ENCODE measurements around the gene SH3TC2. TPM values are rescaled to one million over a fixed set of nuclear protein-coding genes. Genes with fewer than 3 reads are reported as not detected.

Gene SH3TC2
- total and polyA plus RNA-seq, 7 donors = 0.18 to 1.9 (median 0.60) TPM

DNA sequence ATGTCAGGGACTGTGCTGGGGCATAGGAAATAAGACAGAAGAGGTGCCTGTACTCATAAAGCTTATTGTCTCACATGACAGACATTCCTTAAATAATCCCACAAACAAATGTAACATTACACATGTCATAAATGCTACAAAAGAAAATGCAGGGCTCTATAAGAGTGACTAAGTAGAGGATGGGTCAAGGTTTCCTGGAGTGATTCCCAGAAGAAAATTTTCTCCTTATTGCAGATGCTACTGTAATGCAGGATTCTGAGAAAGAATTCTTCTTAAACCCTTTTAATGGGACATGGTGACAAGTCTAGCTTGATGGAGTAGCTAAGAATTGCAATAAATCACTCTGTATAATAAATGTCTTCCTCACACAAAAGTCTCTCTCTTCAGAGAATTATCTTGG is 55.7 kb downstream of the SH3TC2 start:
- H3K36me3 ChIP-seq (ENCODE audit: insufficient read depth in 1 of 2, low read depth in 1 of 2) = no peaks in the 10 kb centered on the region
- TF ChIP-seq, protein P1, sequence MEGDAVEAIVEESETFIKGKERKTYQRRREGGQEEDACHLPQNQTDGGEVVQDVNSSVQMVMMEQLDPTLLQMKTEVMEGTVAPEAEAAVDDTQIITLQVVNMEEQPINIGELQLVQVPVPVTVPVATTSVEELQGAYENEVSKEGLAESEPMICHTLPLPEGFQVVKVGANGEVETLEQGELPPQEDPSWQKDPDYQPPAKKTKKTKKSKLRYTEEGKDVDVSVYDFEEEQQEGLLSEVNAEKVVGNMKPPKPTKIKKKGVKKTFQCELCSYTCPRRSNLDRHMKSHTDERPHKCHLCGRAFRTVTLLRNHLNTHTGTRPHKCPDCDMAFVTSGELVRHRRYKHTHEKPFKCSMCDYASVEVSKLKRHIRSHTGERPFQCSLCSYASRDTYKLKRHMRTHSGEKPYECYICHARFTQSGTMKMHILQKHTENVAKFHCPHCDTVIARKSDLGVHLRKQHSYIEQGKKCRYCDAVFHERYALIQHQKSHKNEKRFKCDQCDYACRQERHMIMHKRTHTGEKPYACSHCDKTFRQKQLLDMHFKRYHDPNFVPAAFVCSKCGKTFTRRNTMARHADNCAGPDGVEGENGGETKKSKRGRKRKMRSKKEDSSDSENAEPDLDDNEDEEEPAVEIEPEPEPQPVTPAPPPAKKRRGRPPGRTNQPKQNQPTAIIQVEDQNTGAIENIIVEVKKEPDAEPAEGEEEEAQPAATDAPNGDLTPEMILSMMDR (IDR thresholded peaks at IDR 0.05) = no peak
- no peak for ATAC-seq
- H3K27me3 ChIP-seq (ENCODE audit: insufficient read depth in 3 of 3, low read length in 2 of 3) = no peaks in the 10 kb centered on the region
- intact Hi-C loops (cut with DNase I) = loop anchor here in 1 of 2 donors (10.0 kb wide), 1 partner anchor 272 kb away; no protein-coding TSS in a partner anchor
- H3K4me3 ChIP-seq = no peak overlapping the region
- DNase-seq = no peak
- H3K4me1 ChIP-seq = peaks cover 7% of the 10 kb centered on the region
- no peaks in the 10 kb centered on the region for H3K9me3 ChIP-seq
- no peak overlapping the region for H3K27ac ChIP-seq

- H3K4me1 ChIP-seq = peaks cover 13% of the 10 kb centered on the region
- no peak overlapping the region for H3K27ac ChIP-seq
- H3K4me3 ChIP-seq = no peak overlapping the region
- H3K9me3 ChIP-seq = no peaks in the 10 kb centered on the region
- H3K36me3 ChIP-seq (ENCODE audit: insufficient read depth in 1 of 2, low read depth in 1 of 2) = no peaks in the 10 kb centered on the region
- no peaks in the 10 kb centered on the region for H3K27me3 ChIP-seq (ENCODE audit: insufficient read depth in 3 of 3, low read length in 2 of 3)
- intact Hi-C loops (cut with DNase I) = loop anchor here in 1 of 2 donors (10.0 kb wide), 1 partner anchor 272 kb away; no protein-coding TSS in a partner anchor
- TF ChIP-seq, protein P1 (IDR thresholded peaks at IDR 0.05) = no peak
- 87 to 100% (median 94%) methylated on average over 1 of the region's 1 CpG for WGBS, 3 donors
- no peak for ATAC-seq
- DNase-seq = no peak
Observed at GRCh38 chr5:149006426-149006825, 56.4 kb downstream of the SH3TC2 start.

DNA sequence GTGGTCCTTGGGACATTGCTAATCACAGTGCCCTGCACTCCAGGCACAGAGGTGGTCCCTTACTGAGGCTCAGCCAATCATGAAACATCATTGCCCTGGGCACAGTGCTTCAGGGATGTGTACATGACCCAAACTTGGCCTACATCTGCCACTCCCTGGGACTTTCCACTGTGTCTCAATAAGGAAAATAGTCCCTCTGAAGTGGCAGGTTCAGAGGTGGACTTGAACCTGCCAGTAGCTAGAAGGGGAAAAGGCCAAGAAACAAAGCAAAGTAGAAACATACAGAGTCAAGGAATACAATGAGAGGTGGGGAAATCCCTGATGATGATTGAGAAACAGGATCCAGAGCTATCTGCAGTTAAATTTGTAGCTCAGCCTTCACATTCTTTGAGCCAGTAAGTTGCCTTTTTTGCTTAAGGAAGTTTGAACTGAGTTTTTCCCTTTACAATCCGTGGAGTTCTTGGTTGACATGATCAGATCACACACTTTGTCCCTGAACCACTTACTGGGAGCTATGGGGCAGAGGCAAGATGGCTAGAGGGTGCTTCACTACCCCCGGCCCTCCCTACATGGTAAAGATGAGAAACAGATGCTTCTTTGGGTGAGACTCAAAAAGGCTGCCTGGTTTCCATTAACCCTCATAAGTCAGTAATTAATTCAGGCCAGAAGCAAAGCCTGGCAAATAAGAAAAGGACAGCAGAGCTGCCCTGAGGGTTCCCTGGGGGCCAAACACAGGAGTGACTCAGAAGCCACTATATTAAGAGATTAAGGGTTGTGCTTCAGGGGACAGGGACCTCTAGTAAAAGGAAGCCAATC is 57.6 kb downstream of the SH3TC2 start:
- DNase-seq = no peak
- Histone ChIP-seq H3K4me1 (peaks cover 22% of the 10 kb centered on the region), H3K27me3 (ENCODE audit: insufficient read depth in 3 of 3, low read length in 2 of 3) (no peaks in the 10 kb centered on the region), H3K27ac (no peak overlapping the region), H3K9me3 (no peaks in the 10 kb centered on the region), H3K36me3 (ENCODE audit: insufficient read depth in 1 of 2, low read depth in 1 of 2) (no peaks in the 10 kb centered on the region), H3K4me3 (no peak overlapping the region)
- intact Hi-C loops (cut with DNase I) = loop anchor here in 1 of 2 donors (10.0 kb wide), 1 partner anchor 270 kb away; no protein-coding TSS in a partner anchor
- ATAC-seq = no peak
- TF ChIP-seq, protein P1 (IDR thresholded peaks at IDR 0.05) = no peak
- 47 to 62% (median 58%) methylated on average over 2 of the region's 2 CpGs for WGBS, 3 donors

GRCh38 chr5:149004559-149004958 is 58.3 kb downstream of the SH3TC2 start:
- ATAC-seq (no peak), DNase-seq (no peak)
- TF ChIP-seq, protein P1 (IDR thresholded peaks at IDR 0.05) = no peak
- intact Hi-C loops (cut with DNase I) = loop anchor here (5.0 to 10.0 kb wide), 3 partner anchors 182 to 270 kb away; no protein-coding TSS in a partner anchor
- Histone ChIP-seq H3K9me3 (no peaks in the 10 kb centered on the region), H3K27ac (no peak overlapping the region), H3K4me3 (no peak overlapping the region), H3K4me1 (peaks cover 22% of the 10 kb centered on the region), H3K36me3 (ENCODE audit: insufficient read depth in 1 of 2, low read depth in 1 of 2) (no peaks in the 10 kb centered on the region), H3K27me3 (ENCODE audit: insufficient read depth in 3 of 3, low read length in 2 of 3) (no peaks in the 10 kb centered on the region)
- WGBS, 3 donors = 98% methylated on average over 6 of the region's 6 CpGs

Measured in psoas muscle (tissue), 8 donors.